H1 (cell line): ENCODE results near the gene IL19. TPM values are rescaled to one million over a fixed set of nuclear protein-coding genes. Genes with fewer than 3 reads are reported as not detected.

ENCODE experiments used
- RNF2 ChIP-seq: fragments of 200-900, 300-1000 bp; sonication (generic); IDR thresholded peaks from 2 replicates; pipeline ENCODE4 v1.7.1; 2016; ENCODE audit warnings: borderline replicate concordance, low read depth, mild to moderate bottlenecking, antibody characterized with exemption, low read length; ENCODE audit not compliant: poor library complexity, severe bottlenecking; ENCODE audit errors: missing control alignments
- polyA plus RNA-seq, 7 experiments: library from polyadenylated mRNA; depleted of rRNA in 3 of 7; stranded (reverse) in 5 of 7; unstranded in 2 of 7; fragments of >200 nt in 5 of 7; fragments of 200-250 nt in 2 of 7; gene quantifications; 1 replicate in 5 of 7; 2 replicates in 1 of 7; 4 replicates in 1 of 7; pipeline versions ENCODE4 v1.2.1 to v1.2.3, GENCODE V29; 2011 to 2013; ENCODE audit warnings: missing spikeins in 2 of 7, mixed read lengths in 2 of 7
- total RNA-seq: library from RNA; stranded (reverse); fragmentation: NEBNext Ultra II Directional; extraction: Animal tissue kit (Norgen Biotek cat#: 25700); gene quantifications from 2 replicates; pipeline ENCODE4 v1.2.1, GENCODE V29; 2021

IL19 gene
- total and polyA plus RNA-seq, 2 of the 8 experiments (the other 6 are each of a cell fraction or from before 2014, with no cell fraction given), result not detected

DNA sequence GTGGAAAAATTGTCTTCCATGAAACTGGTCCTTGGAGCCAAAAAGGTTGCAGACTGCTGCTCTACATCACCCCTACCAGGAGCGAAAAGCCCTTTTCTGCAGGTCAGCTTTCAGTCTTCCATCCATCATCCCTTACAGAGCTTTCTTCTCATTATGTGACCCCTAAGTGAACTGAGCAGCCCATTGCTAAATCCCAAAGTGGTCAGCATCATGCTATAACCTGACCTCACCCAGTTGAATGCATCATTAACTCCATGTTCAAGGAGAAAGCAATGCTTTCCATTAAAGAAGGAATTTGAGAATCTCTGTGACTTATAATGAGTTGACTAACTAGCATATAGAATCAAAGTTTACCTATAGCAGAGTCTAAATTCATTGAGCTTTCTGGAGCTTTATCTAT lies 116.3 kb downstream of the IL19 start (continued):
- TF ChIP-seq RNF2, result no peak
